IPS-18a (cell line): ENCODE results near the gene PTGR1.

Experiments
- H3K27ac ChIP-seq: one replicate; pipeline ENCODE4 v1.5.1; 2013; ENCODE audit warnings: low read length
- H3K27me3 ChIP-seq: one replicate; pipeline ENCODE4 v1.6.1; 2013; ENCODE audit warnings: mild to moderate bottlenecking, low read length; ENCODE audit not compliant: control insufficient read depth, insufficient read depth
- H3K36me3 ChIP-seq: one replicate; pipeline ENCODE4 v1.6.1; 2013; ENCODE audit warnings: low read depth, low read length; ENCODE audit not compliant: control insufficient read depth
- H3K4me1 ChIP-seq: one replicate; pipeline ENCODE4 v1.6.1; 2013; ENCODE audit warnings: low read depth, low read length; ENCODE audit not compliant: control insufficient read depth
- H3K4me3 ChIP-seq: one replicate; pipeline ENCODE4 v1.5.1; 2013; ENCODE audit warnings: low read length
- H3K9ac ChIP-seq: one replicate; pipeline ENCODE4 v1.6.1; 2013; ENCODE audit warnings: mild to moderate bottlenecking, low read length, moderate library complexity
- H3K9me3 ChIP-seq: one replicate; pipeline ENCODE4 v1.6.1; 2013; ENCODE audit warnings: low read depth, low read length; ENCODE audit not compliant: control insufficient read depth

PTGR1 gene

DNA sequence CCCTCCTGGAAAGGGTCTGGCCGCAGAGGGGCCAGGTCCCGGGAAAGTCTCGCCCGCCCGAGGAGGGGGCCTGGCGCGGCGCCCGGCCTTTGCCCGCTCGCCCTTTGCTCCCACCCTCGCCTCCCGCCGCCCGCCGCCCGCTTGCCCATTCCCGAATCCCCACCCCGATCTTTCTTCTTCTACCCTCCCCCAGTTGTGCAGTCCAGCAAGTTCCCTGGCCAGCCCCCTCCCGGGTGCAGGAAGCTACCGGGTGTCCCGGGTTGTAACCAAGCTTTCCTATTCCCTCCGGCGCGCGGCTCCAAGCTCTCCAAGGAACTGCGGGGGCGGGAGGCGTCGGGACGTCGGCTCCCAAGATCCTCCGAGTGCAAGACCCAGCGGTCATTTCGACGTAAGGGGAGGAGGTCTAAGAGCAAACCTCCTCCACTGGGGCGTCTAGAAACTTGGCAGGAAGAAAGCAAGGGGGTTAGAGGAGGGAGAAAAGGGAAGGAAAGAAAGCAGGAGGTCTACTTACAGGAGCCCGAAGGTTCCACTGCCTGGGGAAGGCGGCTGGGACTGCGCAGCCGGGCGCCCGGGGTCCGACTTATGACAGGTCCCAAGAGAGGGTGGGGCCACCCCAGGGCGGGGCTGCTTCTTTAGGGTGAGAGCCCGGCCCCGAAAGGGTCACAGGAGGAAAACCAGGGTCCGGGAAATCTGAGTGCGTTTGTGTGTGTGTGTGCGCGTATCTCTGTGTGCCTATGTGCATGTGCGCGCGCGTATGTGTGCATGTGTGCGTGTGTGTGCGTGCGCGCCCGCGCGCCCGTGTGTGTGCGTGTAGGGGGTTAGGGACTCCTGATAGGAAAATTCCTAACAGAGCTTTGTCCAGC is at the start of gene PTGR1:
TSS of gene PTGR1 (minus strand) at position 556 of the 863 bp plus-strand sequence. CDS start 2,225 bp downstream, outside the sequence.
- H3K4me1 ChIP-seq = peaks cover 3% of the 10 kb centered on the region
- H3K27me3 ChIP-seq = peaks cover 8% of the 10 kb centered on the region
- peaks cover 6% of the 10 kb centered on the region for H3K36me3 ChIP-seq
- H3K9me3 ChIP-seq = no peaks in the 10 kb centered on the region
- no peak within 1 kb of the TSS for H3K27ac ChIP-seq
- peak within 1 kb of the TSS; percentile 89 for H3K4me3 ChIP-seq
- peak within 1 kb of the TSS; percentile 59 for H3K9ac ChIP-seq

DNA sequence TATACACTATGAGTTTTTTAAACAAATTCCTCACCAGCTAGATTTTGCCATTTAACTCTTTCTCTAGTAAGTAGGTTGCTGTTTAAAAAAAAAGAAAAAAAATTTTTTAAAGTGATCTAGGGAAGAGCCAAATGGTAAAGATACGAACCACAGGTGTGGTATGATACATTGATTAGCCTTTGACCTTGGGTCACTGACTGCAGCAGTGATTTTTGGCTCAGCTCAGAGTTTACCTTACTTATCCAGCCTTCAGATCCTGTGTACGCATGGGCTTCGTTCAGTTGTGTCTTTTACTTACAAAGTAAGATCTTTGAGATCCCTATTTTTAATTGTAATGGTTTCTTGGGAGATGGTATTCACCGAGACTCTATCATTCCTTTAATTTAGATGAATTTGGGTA is 49.6 kb upstream of the PTGR1 start:
- H3K36me3 ChIP-seq = peaks cover 36% of the 10 kb centered on the region

DNA sequence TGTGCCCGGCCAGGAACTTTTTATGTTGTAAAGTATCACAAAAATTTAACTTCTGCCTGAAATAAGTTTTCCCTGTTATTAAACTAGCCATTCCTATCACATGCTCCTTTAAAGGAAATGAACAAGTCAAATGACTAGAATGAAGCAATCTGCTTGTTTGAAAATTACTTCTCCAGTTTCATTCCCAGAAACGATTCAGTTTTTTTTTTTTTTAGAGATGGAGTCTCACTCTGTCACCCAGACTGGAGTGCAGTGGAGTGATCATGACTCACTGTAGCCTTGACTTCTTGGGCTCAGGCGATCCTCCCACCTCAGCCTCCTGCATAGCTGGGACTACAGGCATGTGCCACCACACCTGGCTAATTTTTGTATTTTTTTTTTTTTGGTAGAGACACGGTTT is 48.6 kb upstream of the PTGR1 start:
- Histone ChIP-seq H3K9ac (no peak overlapping the region), H3K36me3 (peaks cover 27% of the 10 kb centered on the region), H3K27me3 (no peaks in the 10 kb centered on the region), H3K27ac (no peak overlapping the region), H3K4me3 (no peak overlapping the region), H3K4me1 (no peaks in the 10 kb centered on the region), H3K9me3 (no peaks in the 10 kb centered on the region)

More for the DNA sequence above, 49.6 kb upstream of the PTGR1 start:
- Histone ChIP-seq H3K9ac (no peak overlapping the region), H3K9me3 (no peaks in the 10 kb centered on the region), H3K27ac (no peak overlapping the region), H3K4me3 (no peak overlapping the region), H3K4me1 (no peaks in the 10 kb centered on the region), H3K27me3 (no peaks in the 10 kb centered on the region)

DNA sequence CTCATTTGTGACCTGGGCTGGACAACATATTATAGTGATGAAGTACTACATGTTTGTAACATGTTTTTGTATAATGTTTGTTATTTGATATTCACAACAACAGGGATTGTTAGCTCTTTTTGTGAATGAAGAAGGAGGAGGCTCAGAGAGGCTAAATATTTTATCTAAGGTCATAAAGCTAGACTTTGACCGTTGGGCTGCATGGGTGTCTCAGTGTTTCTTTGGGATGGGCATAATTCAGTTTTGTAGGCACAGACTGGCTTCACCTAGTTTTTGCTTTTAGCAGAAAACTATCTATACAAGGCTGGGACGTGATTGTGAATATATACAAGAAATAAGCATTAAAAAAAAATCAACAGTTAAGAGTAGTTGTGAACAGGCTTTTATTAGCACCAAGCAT is 47.0 kb upstream of the PTGR1 start:
- Histone ChIP-seq H3K4me3 (no peak overlapping the region), H3K36me3 (peaks cover 30% of the 10 kb centered on the region), H3K9ac (no peak overlapping the region), H3K4me1 (no peaks in the 10 kb centered on the region), H3K27me3 (no peaks in the 10 kb centered on the region), H3K9me3 (no peaks in the 10 kb centered on the region), H3K27ac (no peak overlapping the region)

DNA sequence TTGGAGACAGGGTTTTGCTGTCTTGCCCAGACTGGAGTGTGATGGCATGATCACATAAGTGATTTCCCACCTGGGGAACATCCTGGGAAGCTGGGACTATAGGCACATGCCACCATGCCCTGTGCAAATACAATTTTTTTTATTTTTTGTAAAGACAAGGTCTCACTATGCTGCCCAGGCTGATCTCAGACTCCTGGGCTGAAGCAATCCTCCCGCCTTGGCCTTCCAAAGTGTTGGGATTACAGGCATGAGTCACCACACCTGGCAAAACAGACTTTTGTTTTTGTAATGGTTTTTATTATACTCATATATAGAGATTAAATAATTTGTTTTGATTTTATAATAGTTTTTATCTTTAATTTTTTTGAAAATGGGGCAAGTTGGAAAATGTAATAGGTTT is 46.4 kb upstream of the PTGR1 start:
- Histone ChIP-seq H3K27ac (no peak overlapping the region), H3K9ac (no peak overlapping the region), H3K36me3 (peaks cover 30% of the 10 kb centered on the region), H3K27me3 (no peaks in the 10 kb centered on the region), H3K9me3 (no peaks in the 10 kb centered on the region), H3K4me3 (no peak overlapping the region), H3K4me1 (no peaks in the 10 kb centered on the region)

DNA sequence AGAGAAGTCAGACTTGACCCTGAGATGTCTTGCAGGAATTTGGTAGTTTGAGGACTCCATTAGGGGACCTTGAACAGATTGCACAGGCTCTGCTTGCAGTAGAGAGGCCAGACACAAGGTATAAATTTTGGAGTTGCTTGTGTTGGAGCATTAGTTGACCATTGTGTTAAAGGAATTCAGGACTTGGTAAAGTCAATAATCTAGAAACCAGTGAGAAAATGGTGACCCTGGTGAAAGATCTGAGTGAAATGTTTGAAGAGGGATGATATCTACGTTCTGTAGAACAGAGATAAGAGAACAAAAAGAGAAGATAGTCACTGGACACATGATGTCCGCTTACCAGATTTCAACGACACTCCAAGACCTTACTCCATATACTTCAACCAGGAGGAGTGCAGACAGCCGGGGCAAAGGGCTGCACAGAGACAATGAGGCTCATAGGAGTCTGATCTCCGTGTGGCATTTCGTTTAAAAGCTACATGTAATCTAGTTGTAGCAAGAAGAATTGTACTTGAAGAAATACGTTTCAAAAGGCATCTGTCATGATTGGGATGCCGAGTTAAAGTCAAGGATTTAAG is 44.8 kb upstream of the PTGR1 start:
- H3K4me3 ChIP-seq = no peak overlapping the region
- no peaks in the 10 kb centered on the region for H3K4me1 ChIP-seq

DNA sequence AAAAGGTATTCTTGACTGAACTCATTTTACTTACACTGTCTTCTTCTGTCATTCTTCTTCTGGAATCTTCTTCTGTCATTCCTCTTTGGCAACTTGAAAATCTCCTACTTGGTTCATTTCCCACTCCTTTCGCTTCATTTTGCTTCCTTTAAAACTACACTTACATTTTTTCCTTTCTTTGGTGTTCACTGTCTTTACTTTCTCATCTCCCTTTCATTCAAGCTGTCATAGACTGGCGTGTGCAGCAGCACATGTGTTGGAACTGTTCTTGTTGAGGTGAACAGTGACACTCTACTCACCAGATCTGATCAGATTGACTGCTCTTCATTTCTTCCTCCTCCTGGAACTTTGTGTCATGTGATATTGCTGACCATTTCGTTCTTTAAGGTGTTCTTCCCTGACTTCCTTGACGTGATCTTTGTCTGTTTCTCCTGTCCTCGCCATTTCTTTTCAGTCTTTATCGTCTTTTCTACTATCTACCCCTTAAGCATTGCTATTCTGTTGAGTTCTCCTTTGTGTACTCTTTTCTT is 38.0 kb upstream of the PTGR1 start:
- no peaks in the 10 kb centered on the region for H3K36me3 ChIP-seq
- peaks cover under 1% of the 10 kb centered on the region for H3K4me1 ChIP-seq
- no peak overlapping the region for H3K9ac ChIP-seq
- no peak overlapping the region for H3K27ac ChIP-seq
- no peaks in the 10 kb centered on the region for H3K9me3 ChIP-seq
- H3K27me3 ChIP-seq = no peaks in the 10 kb centered on the region
- H3K4me3 ChIP-seq = no peak overlapping the region

More for the DNA sequence above, 44.8 kb upstream of the PTGR1 start:
- Histone ChIP-seq H3K27ac (no peak overlapping the region), H3K36me3 (peaks cover 23% of the 10 kb centered on the region), H3K27me3 (no peaks in the 10 kb centered on the region), H3K9ac (no peak overlapping the region), H3K9me3 (no peaks in the 10 kb centered on the region)

DNA sequence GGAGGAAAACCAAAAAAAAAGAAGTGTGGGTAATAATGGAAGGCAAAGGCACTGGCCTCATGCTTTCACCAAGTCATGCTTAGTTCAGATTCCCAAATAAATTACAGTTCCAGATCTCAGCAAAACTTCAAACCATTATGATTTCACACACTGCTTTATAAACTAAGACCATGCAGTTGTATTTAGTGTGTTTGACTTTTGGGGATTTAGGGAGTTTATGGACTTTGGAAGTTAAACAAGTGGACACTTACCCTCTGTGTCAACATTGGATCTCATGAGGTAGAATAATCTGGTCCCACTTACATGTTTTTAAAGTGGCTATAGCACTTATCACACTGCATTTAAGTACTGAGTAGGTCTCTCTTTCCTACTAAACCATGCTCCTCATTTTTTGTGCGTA is 35.4 kb upstream of the PTGR1 start:
- no peak overlapping the region for H3K4me3 ChIP-seq
- H3K27ac ChIP-seq = no peak overlapping the region
- no peaks in the 10 kb centered on the region for H3K27me3 ChIP-seq

DNA sequence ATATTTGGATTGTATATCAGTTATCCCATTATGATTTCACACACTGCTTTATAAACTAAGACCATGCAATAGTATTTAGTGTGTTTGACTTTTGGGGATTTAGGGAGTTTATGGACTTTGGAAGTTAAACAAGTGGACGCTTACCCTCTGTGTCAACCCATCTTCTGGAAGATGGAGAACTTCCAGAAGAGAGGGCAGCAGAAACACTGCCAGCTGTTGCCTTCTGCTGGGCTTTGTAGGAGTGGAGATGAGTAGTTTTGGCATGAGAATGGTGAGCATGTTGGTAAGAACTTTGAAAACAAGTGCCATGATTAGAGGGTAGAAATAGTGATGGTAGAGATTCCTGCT is 33.9 kb upstream of the PTGR1 start:
- Histone ChIP-seq H3K36me3 (no peaks in the 10 kb centered on the region), H3K27ac (no peak overlapping the region), H3K9me3 (no peaks in the 10 kb centered on the region), H3K4me1 (peaks cover 6% of the 10 kb centered on the region), H3K9ac (no peak overlapping the region), H3K4me3 (no peak overlapping the region), H3K27me3 (no peaks in the 10 kb centered on the region)

More for the DNA sequence above, 35.4 kb upstream of the PTGR1 start:
- H3K9me3 ChIP-seq = no peaks in the 10 kb centered on the region
- H3K4me1 ChIP-seq = peaks cover 6% of the 10 kb centered on the region
- H3K36me3 ChIP-seq = no peaks in the 10 kb centered on the region
- no peak overlapping the region for H3K9ac ChIP-seq

DNA sequence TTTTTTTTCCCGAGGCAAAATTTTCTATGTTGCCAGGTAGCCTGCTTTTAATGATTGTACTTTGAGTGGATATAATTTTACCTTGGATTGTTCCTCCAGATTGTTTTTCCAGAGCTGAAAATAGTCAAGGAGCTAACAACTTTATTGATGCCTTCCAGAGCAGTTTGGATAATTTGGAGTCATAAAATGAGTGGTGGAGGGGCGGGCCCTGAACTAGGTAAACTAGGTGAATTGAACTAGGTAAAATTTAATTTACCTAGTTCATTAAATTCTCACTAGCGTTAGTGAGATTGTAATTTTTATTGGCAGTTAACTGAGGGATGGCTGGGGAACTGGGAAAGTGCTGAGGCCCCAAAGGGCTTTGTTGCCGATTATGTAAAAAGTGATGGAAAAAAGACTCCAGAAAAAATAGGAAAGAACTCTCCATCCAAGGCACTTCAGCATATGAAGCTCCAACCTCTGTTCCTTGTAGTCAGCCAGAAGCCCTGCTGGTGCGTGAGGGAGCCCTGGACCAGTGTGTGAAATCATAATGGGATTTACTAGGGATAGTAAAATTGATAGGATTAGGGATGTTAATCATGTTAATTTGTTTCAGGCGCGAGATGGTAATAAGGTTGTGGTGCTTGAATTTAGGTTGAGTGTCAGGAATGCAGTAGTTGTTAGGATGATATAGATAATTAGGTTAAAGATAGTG is 33.4 kb upstream of the PTGR1 start:
- H3K9me3 ChIP-seq = no peaks in the 10 kb centered on the region
- no peaks in the 10 kb centered on the region for H3K27me3 ChIP-seq
- no peak overlapping the region for H3K27ac ChIP-seq
- H3K4me3 ChIP-seq = peak overlapping the region; percentile 90
- H3K36me3 ChIP-seq = no peaks in the 10 kb centered on the region
- no peak overlapping the region for H3K9ac ChIP-seq
- H3K4me1 ChIP-seq = peaks cover 6% of the 10 kb centered on the region

DNA sequence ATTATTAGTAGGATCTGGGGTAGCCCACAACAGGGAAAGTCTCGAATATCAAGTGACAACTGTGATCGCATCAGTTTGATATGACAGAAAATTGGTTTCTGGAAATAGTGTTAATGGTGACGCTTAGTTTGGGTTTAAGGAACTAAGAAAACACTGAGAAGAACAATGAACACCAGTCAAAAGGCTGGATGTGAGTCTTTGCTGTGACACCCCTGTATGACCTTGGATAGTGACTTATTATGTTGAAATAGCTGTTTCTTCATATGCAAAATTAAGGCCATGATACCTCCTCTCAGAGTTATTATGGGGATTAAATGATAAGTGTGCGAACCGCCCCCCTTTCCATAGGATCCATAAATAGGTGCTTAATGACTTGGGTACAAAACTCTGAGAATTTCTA is 32.6 kb upstream of the PTGR1 start:
- Histone ChIP-seq H3K27ac (peak overlapping the region; percentile 13), H3K36me3 (no peaks in the 10 kb centered on the region), H3K4me1 (peaks cover 6% of the 10 kb centered on the region), H3K9me3 (no peaks in the 10 kb centered on the region), H3K4me3 (peak overlapping the region; percentile 90), H3K9ac (peak overlapping the region; percentile 86), H3K27me3 (no peaks in the 10 kb centered on the region)
